Suprapubic skin (tissue), 3 donors: ENCODE data around the gene RAX2.

ENCODE experiments used
- EP300 ChIP-seq: sonication (generic); formaldehyde crosslinking; IDR thresholded peaks from one replicate; pipeline ENCODE4 v1.6.1; 2017; ENCODE audit warnings: antibody characterized with exemption
- POLR2A ChIP-seq, 2 donors: fragments of 450-650 bp; IDR thresholded peaks; one replicate each; pipeline ENCODE4 v1.6.1; 2017; ENCODE audit warnings: antibody characterized with exemption in 2 of 2, mild to moderate bottlenecking in 2 of 2, moderate library complexity in 2 of 2
- TF ChIP-seq, protein P1 (sequence below), 2 donors: fragments of 200-600 bp in 1 of 2; fragments of 450-650 bp in 1 of 2; sonication (generic) in 1 of 2; IDR thresholded peaks; one replicate each; pipeline ENCODE4 v1.5.1; 2016 to 2019; ENCODE audit warnings: antibody characterized with exemption in 2 of 2, mild to moderate bottlenecking in 1 of 2, moderate library complexity in 1 of 2

DNA sequence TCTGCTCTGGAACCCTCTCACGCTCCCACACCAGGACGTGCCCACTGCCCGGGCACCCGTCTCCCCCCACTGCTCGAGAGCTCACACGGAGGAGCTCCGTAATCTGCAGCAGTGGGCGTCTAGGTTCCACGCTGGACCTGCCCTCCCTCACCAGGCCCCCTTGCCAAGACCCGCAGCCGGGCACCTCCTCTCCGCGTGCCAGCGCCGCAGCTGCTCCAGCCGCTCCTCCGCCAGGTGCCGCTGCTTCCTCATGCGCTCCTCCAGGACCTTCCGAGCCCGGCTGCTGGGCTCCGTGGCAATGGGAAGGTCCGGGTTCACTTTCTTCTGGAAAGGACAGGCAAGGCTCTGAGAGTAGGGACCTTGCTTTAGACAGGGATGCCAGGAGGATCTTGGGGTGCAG lies 49.1 kb upstream of the RAX2 start:
- TF ChIP-seq, protein P1, sequence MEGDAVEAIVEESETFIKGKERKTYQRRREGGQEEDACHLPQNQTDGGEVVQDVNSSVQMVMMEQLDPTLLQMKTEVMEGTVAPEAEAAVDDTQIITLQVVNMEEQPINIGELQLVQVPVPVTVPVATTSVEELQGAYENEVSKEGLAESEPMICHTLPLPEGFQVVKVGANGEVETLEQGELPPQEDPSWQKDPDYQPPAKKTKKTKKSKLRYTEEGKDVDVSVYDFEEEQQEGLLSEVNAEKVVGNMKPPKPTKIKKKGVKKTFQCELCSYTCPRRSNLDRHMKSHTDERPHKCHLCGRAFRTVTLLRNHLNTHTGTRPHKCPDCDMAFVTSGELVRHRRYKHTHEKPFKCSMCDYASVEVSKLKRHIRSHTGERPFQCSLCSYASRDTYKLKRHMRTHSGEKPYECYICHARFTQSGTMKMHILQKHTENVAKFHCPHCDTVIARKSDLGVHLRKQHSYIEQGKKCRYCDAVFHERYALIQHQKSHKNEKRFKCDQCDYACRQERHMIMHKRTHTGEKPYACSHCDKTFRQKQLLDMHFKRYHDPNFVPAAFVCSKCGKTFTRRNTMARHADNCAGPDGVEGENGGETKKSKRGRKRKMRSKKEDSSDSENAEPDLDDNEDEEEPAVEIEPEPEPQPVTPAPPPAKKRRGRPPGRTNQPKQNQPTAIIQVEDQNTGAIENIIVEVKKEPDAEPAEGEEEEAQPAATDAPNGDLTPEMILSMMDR (IDR thresholded peaks at IDR 0.05), result no peak
- TF ChIP-seq POLR2A (IDR thresholded peaks at IDR 0.05) (no peak), EP300 (no peak)
